PC-9 (cell line): ENCODE measurements around the gene CCL3.

Experiments used
- EZH2 ChIP-seq: fragments of 200-600 bp; sonication (generic); IDR thresholded peaks from 2 replicates; pipeline ENCODE4 v1.8.0; 2017; ENCODE audit warnings: antibody characterized with exemption, low read depth
- TF ChIP-seq, protein P1 (sequence below): fragments of 200-600 bp; sonication (generic); conservative IDR thresholded peaks from 2 replicates; pipeline ENCODE4 v1.6.1; 2017; ENCODE audit warnings: mixed run types, antibody characterized with exemption, mild to moderate bottlenecking, moderate library complexity

DNA sequence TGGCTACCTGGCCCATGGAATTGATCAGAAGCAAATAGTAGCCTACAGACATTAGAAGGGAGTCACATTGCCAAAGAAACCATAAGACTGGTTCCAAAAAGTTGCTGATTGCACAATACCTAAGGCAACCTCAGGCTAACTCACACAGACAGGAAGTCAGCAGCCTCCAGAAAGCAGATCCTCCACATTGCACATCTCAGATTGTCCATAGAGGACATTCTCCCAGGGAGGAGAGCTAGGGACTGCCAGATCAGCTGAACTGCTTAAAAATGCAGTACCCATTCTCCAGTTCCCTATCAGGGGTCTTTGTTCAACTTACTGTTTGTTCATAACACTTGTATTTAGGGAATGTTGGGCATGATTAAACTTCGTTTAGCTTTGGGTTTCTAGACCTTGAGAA lies 4.2 kb downstream of the CCL3 start:
- TF ChIP-seq, protein P1, sequence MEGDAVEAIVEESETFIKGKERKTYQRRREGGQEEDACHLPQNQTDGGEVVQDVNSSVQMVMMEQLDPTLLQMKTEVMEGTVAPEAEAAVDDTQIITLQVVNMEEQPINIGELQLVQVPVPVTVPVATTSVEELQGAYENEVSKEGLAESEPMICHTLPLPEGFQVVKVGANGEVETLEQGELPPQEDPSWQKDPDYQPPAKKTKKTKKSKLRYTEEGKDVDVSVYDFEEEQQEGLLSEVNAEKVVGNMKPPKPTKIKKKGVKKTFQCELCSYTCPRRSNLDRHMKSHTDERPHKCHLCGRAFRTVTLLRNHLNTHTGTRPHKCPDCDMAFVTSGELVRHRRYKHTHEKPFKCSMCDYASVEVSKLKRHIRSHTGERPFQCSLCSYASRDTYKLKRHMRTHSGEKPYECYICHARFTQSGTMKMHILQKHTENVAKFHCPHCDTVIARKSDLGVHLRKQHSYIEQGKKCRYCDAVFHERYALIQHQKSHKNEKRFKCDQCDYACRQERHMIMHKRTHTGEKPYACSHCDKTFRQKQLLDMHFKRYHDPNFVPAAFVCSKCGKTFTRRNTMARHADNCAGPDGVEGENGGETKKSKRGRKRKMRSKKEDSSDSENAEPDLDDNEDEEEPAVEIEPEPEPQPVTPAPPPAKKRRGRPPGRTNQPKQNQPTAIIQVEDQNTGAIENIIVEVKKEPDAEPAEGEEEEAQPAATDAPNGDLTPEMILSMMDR: no peak
- no peak for TF ChIP-seq EZH2
